ENCODE measurements around the gene COPS7A. TPM values are rescaled to one million over a fixed set of nuclear protein-coding genes. Genes with fewer than 3 reads are reported as not detected.

Gene COPS7A
- total RNA-seq: 28.1 and 35.8 TPM in 2 replicates

DNA sequence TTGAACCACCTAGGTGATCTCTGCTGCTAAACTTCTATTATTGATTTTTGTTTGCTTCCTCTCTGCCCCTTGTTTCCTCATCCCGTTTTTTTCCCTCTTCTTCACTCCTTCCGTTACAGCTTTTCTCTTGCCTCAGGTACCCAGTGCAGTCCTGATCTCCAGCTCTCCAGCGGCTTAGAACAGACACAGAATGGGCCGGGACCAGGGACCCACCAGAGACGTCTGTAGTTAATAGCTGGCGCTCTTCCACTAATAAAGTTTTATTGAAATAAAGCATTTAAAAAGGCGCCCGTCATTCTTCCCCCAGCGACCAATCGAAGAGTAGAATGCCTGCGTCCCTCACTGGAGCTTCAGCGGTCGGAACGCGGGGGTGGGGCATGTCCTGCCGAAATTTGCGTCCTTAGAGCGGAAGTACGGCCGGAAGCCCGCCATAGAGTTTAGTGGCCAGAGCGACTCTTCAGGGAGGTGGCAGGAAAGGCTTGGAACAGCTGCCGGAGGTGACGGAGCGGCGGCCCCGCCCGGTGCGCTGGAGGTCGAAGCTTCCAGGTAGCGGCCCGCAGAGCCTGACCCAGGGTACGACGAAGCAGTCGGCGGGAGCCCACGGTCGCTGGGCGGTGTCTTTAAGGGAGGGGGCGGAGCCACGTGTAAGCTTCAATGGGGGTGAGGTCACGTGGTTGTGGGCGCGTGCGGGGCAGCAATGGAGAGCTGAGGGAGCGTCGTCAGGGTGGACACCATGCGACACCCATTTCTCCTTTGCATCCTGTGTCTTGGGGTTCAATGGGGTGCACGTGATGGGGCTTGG, at the start of gene COPS7A:
Gene COPS7A (plus strand): TSS at position 440 of the 802 bp plus-strand sequence. CDS start 611 bp downstream, outside the sequence.
- Mint-ChIP-seq H3K27me3 (no peaks in the 10 kb centered on the region), H3K27ac (peak within 1 kb of the TSS; percentile 96), H3K9me3 (no peaks in the 10 kb centered on the region), H3K36me3 (ENCODE audit: low read depth) (peaks cover 26% of the 10 kb centered on the region), H3K4me3 (peak within 1 kb of the TSS; percentile 89), H3K4me1 (peaks cover 19% of the 10 kb centered on the region)
- intact Hi-C loops (cut with micrococcal nuclease): loop anchor here (1.0 to 2.0 kb wide), 11 partner anchors 15 to 465 kb away; partner anchors contain the start of genes CHD4, EMG1, ING4 and MLF2
- no peak for TF ChIP-seq CTCF (IDR thresholded peaks at IDR 0.05)
- DNase-seq (peak; percentile 92), ATAC-seq (ENCODE audit: low read depth) (peak; percentile 93)
- ChIA-PET CTCF (interaction anchor here (0.9 to 2.6 kb wide), 12 partner anchors 10 to 199 kb away, joined by 3 to 13 read pairs (median 4); partner anchors contain the start of genes MLF2 and ZNF384), POLR2A (interaction anchor here (0.6 to 3.8 kb wide), 44 partner anchors 13 to 1243 kb away, joined by 3 to 232 read pairs (median 6); partner anchors contain the start of genes C12orf57, CDCA3, CHD4 and GAPDH)

DNA sequence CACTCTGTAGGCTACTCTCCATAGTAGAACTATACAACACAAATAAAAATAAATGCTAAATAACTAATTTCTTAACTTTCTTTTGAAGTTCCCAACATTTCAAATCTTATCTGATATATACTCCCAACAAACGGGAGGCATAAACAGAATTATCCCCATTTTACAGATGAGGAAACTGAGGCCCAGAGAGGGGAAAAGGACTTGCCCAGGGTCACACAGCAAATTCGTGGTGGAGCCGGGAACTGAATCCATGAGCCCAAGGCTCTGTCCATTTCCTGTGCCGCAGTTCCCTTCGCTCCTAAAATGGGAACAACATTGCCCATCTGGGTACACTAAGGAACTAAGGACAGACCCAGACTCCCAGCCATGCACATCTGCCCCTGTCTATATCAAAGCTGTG, 46.9 kb upstream of the COPS7A start:
- intact Hi-C loops (cut with micrococcal nuclease): no loop called here
- Mint-ChIP-seq H3K36me3 (ENCODE audit: low read depth) (peaks cover 97% of the 10 kb centered on the region), H3K4me1 (peaks cover 5% of the 10 kb centered on the region), H3K4me3 (no peak overlapping the region), H3K27ac (no peak overlapping the region), H3K27me3 (no peaks in the 10 kb centered on the region), H3K9me3 (no peaks in the 10 kb centered on the region)
- ChIA-PET CTCF (no interaction called here), POLR2A (no interaction called here)
- DNase-seq (no peak), ATAC-seq (ENCODE audit: low read depth) (no peak)
- no peak for TF ChIP-seq CTCF (IDR thresholded peaks at IDR 0.05)

- no peaks in the 10 kb centered on the region for H3K27me3 Mint-ChIP-seq
- intact Hi-C loops (cut with micrococcal nuclease): loop anchor here (1.0 to 5.0 kb wide), 4 partner anchors 67 to 143 kb away; partner anchors contain the start of gene P3H3
- CTCF ChIA-PET: interaction anchor here (0.6 to 1.4 kb wide), 19 partner anchors 11 to 147 kb away, joined by 3 to 22 read pairs (median 3); partner anchors contain the start of genes COPS7A, LPAR5 and NOP2
- peak overlapping the region; percentile 5 for H3K27ac Mint-ChIP-seq
- no peak for TF ChIP-seq CTCF (IDR thresholded peaks at IDR 0.05)
- H3K4me1 Mint-ChIP-seq: peaks cover 48% of the 10 kb centered on the region
- no peak for DNase-seq
- H3K36me3 Mint-ChIP-seq (ENCODE audit: low read depth): peaks cover 69% of the 10 kb centered on the region
- no peak overlapping the region for H3K4me3 Mint-ChIP-seq
- no peaks in the 10 kb centered on the region for H3K9me3 Mint-ChIP-seq
- POLR2A ChIA-PET: interaction anchor here (0.5 to 1.0 kb wide), 6 partner anchors 21 to 198 kb away, joined by 3 to 8 read pairs (median 4); no protein-coding TSS in a partner anchor
- ATAC-seq (ENCODE audit: low read depth): no peak
Observed at GRCh38 chr12:6684609-6685008, 39.2 kb upstream of the COPS7A start.

- POLR2A ChIA-PET: interaction anchor here (0.7 to 1.2 kb wide), 3 partner anchors 71 to 91 kb away, joined by 3 to 9 read pairs (median 3); no protein-coding TSS in a partner anchor
- H3K27me3 Mint-ChIP-seq: no peaks in the 10 kb centered on the region
- no peak overlapping the region for H3K4me3 Mint-ChIP-seq
- ATAC-seq (ENCODE audit: low read depth): no peak
- CTCF ChIA-PET: no interaction called here
- peaks cover 59% of the 10 kb centered on the region for H3K36me3 Mint-ChIP-seq (ENCODE audit: low read depth)
- intact Hi-C loops (cut with micrococcal nuclease): loop anchor here (2.0 to 5.0 kb wide), 2 partner anchors 123 to 141 kb away; partner anchors contain the start of gene P3H3
- H3K4me1 Mint-ChIP-seq: peaks cover 56% of the 10 kb centered on the region
- no peak overlapping the region for H3K27ac Mint-ChIP-seq
- DNase-seq: no peak
- TF ChIP-seq CTCF (IDR thresholded peaks at IDR 0.05): no peak
- H3K9me3 Mint-ChIP-seq: no peaks in the 10 kb centered on the region
Observed at GRCh38 chr12:6685814-6686213, 38.0 kb upstream of the COPS7A start.

All from activated B cell treated with CpG ODN at 0.5 μM for 24 hours (primary cell).